ENCODE results near the gene TSPOAP1.

Gene TSPOAP1

GRCh38 chr17:58302919-58303585, 25.5 kb downstream of the TSPOAP1 start:
- no peak overlapping the region for H2AFZ ChIP-seq (ENCODE audit: low read depth, low read length)
- 74% methylated on average over 6 of the region's 9 CpGs for WGBS
- H4K8ac ChIP-seq (ENCODE audit: low read length) = no peak overlapping the region

GRCh38 chr17:58302171-58302918, 26.2 kb downstream of the TSPOAP1 start:
- Histone ChIP-seq H2BK15ac (ENCODE audit: low read depth, poor library complexity, severe bottlenecking) (no peak overlapping the region), H4K8ac (ENCODE audit: low read length) (no peak overlapping the region), H3K14ac (ENCODE audit: low read length in 2 of 2) (no peak overlapping the region), H3K27ac (ENCODE audit: low read length, poor library complexity, severe bottlenecking) (no peak overlapping the region), H3K4me1 (ENCODE audit: control insufficient read depth, insufficient read depth, low read depth, low read length) (no peaks in the 10 kb centered on the region), H3K18ac (ENCODE audit: low read depth in 1 of 2, low read length in 2 of 2) (no peak overlapping the region), H3K36me3 (ENCODE audit: control insufficient read depth in 1 of 2, insufficient read depth in 2 of 2, low read depth in 1 of 2, low read length in 2 of 2) (no peaks in the 10 kb centered on the region), H3K4me3 (ENCODE audit: insufficient read depth in 1 of 2, low read depth in 1 of 2, low read length in 2 of 2) (no peak overlapping the region), H3K27me3 (ENCODE audit: control insufficient read depth in 1 of 2, insufficient read depth in 1 of 2, low read length in 2 of 2) (peaks cover 25 to 63% of the 10 kb centered on the region in 2 experiments), H2AK5ac (ENCODE audit: low read length, severe bottlenecking) (no peak overlapping the region), H3K4ac (ENCODE audit: low read depth in 1 of 2, low read length in 2 of 2) (no peak overlapping the region), H4K91ac (ENCODE audit: low read length) (no peak overlapping the region), H3K4me2 (ENCODE audit: low read length, poor library complexity, severe bottlenecking) (no peak overlapping the region), H2AFZ (ENCODE audit: low read depth, low read length) (no peak overlapping the region), H3K9ac (ENCODE audit: low read length) (no peak overlapping the region), H2BK5ac (ENCODE audit: low read depth, low read length, poor library complexity, severe bottlenecking) (no peak overlapping the region), H2BK120ac (ENCODE audit: low read depth, low read length) (no peak overlapping the region), H3K9me3 (ENCODE audit: control insufficient read depth, low read length) (no peaks in the 10 kb centered on the region), H3K23ac (ENCODE audit: low read length in 2 of 2) (no peak overlapping the region), H2BK12ac (ENCODE audit: low read length in 2 of 2) (no peak overlapping the region), H3K79me1 (replicated peaks; ENCODE audit: low read length, poor library complexity, severe bottlenecking) (no peaks in the 10 kb centered on the region)
- no peak for DNase-seq
- 85% methylated on average over 9 of the region's 9 CpGs for WGBS

More at GRCh38 chr17:58302919-58303585, 25.5 kb downstream of the TSPOAP1 start:
- H2AK5ac ChIP-seq (ENCODE audit: low read length, severe bottlenecking) = no peak overlapping the region
- H2BK120ac ChIP-seq (ENCODE audit: low read depth, low read length) = no peak overlapping the region
- H3K23ac ChIP-seq (ENCODE audit: low read length in 2 of 2) = no peak overlapping the region
- no peak overlapping the region for H3K18ac ChIP-seq (ENCODE audit: low read depth in 1 of 2, low read length in 2 of 2)
- no peak overlapping the region for H3K14ac ChIP-seq (ENCODE audit: low read length in 2 of 2)
- no peak overlapping the region for H3K9ac ChIP-seq (ENCODE audit: low read length)
- no peak overlapping the region for H2BK15ac ChIP-seq (ENCODE audit: low read depth, poor library complexity, severe bottlenecking)
- H3K27me3 ChIP-seq (ENCODE audit: control insufficient read depth in 1 of 2, insufficient read depth in 1 of 2, low read length in 2 of 2) = peaks cover 32 to 68% of the 10 kb centered on the region in 2 experiments
- no peak overlapping the region for H4K91ac ChIP-seq (ENCODE audit: low read length)
- no peak for DNase-seq
- no peak overlapping the region for H2BK5ac ChIP-seq (ENCODE audit: low read depth, low read length, poor library complexity, severe bottlenecking)
- no peak overlapping the region for H3K4me2 ChIP-seq (ENCODE audit: low read length, poor library complexity, severe bottlenecking)
- no peaks in the 10 kb centered on the region for H3K9me3 ChIP-seq (ENCODE audit: control insufficient read depth, low read length)
- H3K36me3 ChIP-seq (ENCODE audit: control insufficient read depth in 1 of 2, insufficient read depth in 2 of 2, low read depth in 1 of 2, low read length in 2 of 2) = no peaks in the 10 kb centered on the region
- no peak overlapping the region for H3K4ac ChIP-seq (ENCODE audit: low read depth in 1 of 2, low read length in 2 of 2)
- no peak overlapping the region for H3K4me3 ChIP-seq (ENCODE audit: insufficient read depth in 1 of 2, low read depth in 1 of 2, low read length in 2 of 2)
- no peak overlapping the region for H2BK12ac ChIP-seq (ENCODE audit: low read length in 2 of 2)
- no peak overlapping the region for H3K27ac ChIP-seq (ENCODE audit: low read length, poor library complexity, severe bottlenecking)
- H3K4me1 ChIP-seq (ENCODE audit: control insufficient read depth, insufficient read depth, low read depth, low read length) = no peaks in the 10 kb centered on the region
- H3K79me1 ChIP-seq (replicated peaks; ENCODE audit: low read length, poor library complexity, severe bottlenecking) = no peaks in the 10 kb centered on the region

GRCh38 chr17:58301504-58302150, 27.0 kb downstream of the TSPOAP1 start:
- Histone ChIP-seq H3K4me1 (ENCODE audit: control insufficient read depth, insufficient read depth, low read depth, low read length) (no peaks in the 10 kb centered on the region), H4K8ac (ENCODE audit: low read length) (no peak overlapping the region), H2AK5ac (ENCODE audit: low read length, severe bottlenecking) (no peak overlapping the region), H3K23ac (ENCODE audit: low read length in 2 of 2) (no peak overlapping the region), H3K4ac (ENCODE audit: low read depth in 1 of 2, low read length in 2 of 2) (no peak overlapping the region), H3K4me3 (ENCODE audit: insufficient read depth in 1 of 2, low read depth in 1 of 2, low read length in 2 of 2) (no peak overlapping the region), H3K27ac (ENCODE audit: low read length, poor library complexity, severe bottlenecking) (no peak overlapping the region), H2BK15ac (ENCODE audit: low read depth, poor library complexity, severe bottlenecking) (no peak overlapping the region), H2BK12ac (ENCODE audit: low read length in 2 of 2) (no peak overlapping the region), H3K9ac (ENCODE audit: low read length) (no peak overlapping the region), H4K91ac (ENCODE audit: low read length) (no peak overlapping the region), H3K9me3 (ENCODE audit: control insufficient read depth, low read length) (no peaks in the 10 kb centered on the region), H3K4me2 (ENCODE audit: low read length, poor library complexity, severe bottlenecking) (no peak overlapping the region), H3K18ac (ENCODE audit: low read depth in 1 of 2, low read length in 2 of 2) (no peak overlapping the region), H3K79me1 (replicated peaks; ENCODE audit: low read length, poor library complexity, severe bottlenecking) (no peaks in the 10 kb centered on the region), H3K14ac (ENCODE audit: low read length in 2 of 2) (no peak overlapping the region), H3K27me3 (ENCODE audit: control insufficient read depth in 1 of 2, insufficient read depth in 1 of 2, low read length in 2 of 2) (peaks cover 23 to 56% of the 10 kb centered on the region in 2 experiments), H2BK5ac (ENCODE audit: low read depth, low read length, poor library complexity, severe bottlenecking) (no peak overlapping the region), H2BK120ac (ENCODE audit: low read depth, low read length) (no peak overlapping the region), H3K36me3 (ENCODE audit: control insufficient read depth in 1 of 2, insufficient read depth in 2 of 2, low read depth in 1 of 2, low read length in 2 of 2) (no peaks in the 10 kb centered on the region), H2AFZ (ENCODE audit: low read depth, low read length) (no peak overlapping the region)
- DNase-seq = no peak
- WGBS = 73% methylated on average over 13 of the region's 16 CpGs

GRCh38 chr17:58300336-58300735, 28.3 kb downstream of the TSPOAP1 start:
- no peaks in the 10 kb centered on the region for H3K79me1 ChIP-seq (replicated peaks; ENCODE audit: low read length, poor library complexity, severe bottlenecking)
- no peak overlapping the region for H3K4ac ChIP-seq (ENCODE audit: low read depth in 1 of 2, low read length in 2 of 2)
- H3K36me3 ChIP-seq (ENCODE audit: control insufficient read depth in 1 of 2, insufficient read depth in 2 of 2, low read depth in 1 of 2, low read length in 2 of 2) = no peaks in the 10 kb centered on the region
- no peak overlapping the region for H3K18ac ChIP-seq (ENCODE audit: low read depth in 1 of 2, low read length in 2 of 2)
- no peak overlapping the region for H2AK5ac ChIP-seq (ENCODE audit: low read length, severe bottlenecking)
- H3K4me3 ChIP-seq (ENCODE audit: insufficient read depth in 1 of 2, low read depth in 1 of 2, low read length in 2 of 2) = no peak overlapping the region
- H4K91ac ChIP-seq (ENCODE audit: low read length) = no peak overlapping the region
- no peak overlapping the region for H2AFZ ChIP-seq (ENCODE audit: low read depth, low read length)
- H3K14ac ChIP-seq (ENCODE audit: low read length in 2 of 2) = no peak overlapping the region
- no peak overlapping the region for H2BK15ac ChIP-seq (ENCODE audit: low read depth, poor library complexity, severe bottlenecking)
- no peak overlapping the region for H2BK12ac ChIP-seq (ENCODE audit: low read length in 2 of 2)
- no peaks in the 10 kb centered on the region for H3K9me3 ChIP-seq (ENCODE audit: control insufficient read depth, low read length)
- no peak overlapping the region for H4K8ac ChIP-seq (ENCODE audit: low read length)
- no peak overlapping the region for H3K27ac ChIP-seq (ENCODE audit: low read length, poor library complexity, severe bottlenecking)
- peaks cover 17 to 50% of the 10 kb centered on the region in 2 experiments for H3K27me3 ChIP-seq (ENCODE audit: control insufficient read depth in 1 of 2, insufficient read depth in 1 of 2, low read length in 2 of 2)
- no peaks in the 10 kb centered on the region for H3K4me1 ChIP-seq (ENCODE audit: control insufficient read depth, insufficient read depth, low read depth, low read length)
- H3K23ac ChIP-seq (ENCODE audit: low read length in 2 of 2) = no peak overlapping the region
- no peak overlapping the region for H2BK120ac ChIP-seq (ENCODE audit: low read depth, low read length)
- DNase-seq = no peak
- H3K4me2 ChIP-seq (ENCODE audit: low read length, poor library complexity, severe bottlenecking) = no peak overlapping the region
- H3K9ac ChIP-seq (ENCODE audit: low read length) = no peak overlapping the region
- no peak overlapping the region for H2BK5ac ChIP-seq (ENCODE audit: low read depth, low read length, poor library complexity, severe bottlenecking)
- WGBS = 79% methylated on average over 6 of the region's 6 CpGs
